ENCODE data around the gene SPATA46.

DNA sequence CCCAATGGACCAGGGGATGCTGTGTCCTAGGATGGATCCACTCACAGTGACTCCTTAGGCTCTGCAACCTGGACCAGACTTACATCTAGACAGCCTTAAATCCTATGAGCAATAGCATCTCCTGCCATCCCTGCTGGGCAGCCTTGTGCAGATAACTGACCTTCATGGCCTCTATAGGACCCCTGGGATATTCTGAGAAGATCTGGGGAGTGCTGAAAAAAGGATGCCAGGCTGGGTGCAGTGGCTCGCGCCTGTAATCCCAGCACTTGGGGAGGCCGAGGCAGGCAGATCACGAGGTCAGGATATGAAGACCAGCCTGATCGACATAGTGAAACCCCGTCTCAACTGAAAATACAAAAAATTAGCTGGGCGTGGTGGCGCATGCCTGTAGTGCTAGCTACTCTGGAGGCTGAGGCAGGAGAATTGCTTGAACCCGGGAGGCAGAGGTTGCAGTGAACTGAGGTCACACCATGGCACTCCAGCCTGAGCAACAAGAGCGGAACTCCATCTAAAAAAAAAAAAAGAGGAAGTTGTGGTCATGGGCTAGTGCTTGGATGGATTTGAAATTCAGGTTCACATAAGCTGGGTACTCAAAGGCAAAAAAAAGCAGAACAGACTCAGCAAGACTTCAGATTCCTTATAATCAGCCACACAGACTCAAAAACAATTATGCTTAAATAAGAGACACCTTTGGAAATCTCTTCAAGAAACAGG lies 46.2 kb upstream of the SPATA46 start:
- TF ChIP-seq, protein P1, sequence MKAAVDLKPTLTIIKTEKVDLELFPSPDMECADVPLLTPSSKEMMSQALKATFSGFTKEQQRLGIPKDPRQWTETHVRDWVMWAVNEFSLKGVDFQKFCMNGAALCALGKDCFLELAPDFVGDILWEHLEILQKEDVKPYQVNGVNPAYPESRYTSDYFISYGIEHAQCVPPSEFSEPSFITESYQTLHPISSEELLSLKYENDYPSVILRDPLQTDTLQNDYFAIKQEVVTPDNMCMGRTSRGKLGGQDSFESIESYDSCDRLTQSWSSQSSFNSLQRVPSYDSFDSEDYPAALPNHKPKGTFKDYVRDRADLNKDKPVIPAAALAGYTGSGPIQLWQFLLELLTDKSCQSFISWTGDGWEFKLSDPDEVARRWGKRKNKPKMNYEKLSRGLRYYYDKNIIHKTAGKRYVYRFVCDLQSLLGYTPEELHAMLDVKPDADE (IDR thresholded peaks at IDR 0.05) = no peak
- TF ChIP-seq POLR2AphosphoS5 (IDR thresholded peaks at IDR 0.05; ENCODE audit: low read depth) = no peak
- TF ChIP-seq JUNB (IDR thresholded peaks at IDR 0.05; ENCODE audit: unreplicated experiment) = no peak
- TF ChIP-seq, protein P2, sequence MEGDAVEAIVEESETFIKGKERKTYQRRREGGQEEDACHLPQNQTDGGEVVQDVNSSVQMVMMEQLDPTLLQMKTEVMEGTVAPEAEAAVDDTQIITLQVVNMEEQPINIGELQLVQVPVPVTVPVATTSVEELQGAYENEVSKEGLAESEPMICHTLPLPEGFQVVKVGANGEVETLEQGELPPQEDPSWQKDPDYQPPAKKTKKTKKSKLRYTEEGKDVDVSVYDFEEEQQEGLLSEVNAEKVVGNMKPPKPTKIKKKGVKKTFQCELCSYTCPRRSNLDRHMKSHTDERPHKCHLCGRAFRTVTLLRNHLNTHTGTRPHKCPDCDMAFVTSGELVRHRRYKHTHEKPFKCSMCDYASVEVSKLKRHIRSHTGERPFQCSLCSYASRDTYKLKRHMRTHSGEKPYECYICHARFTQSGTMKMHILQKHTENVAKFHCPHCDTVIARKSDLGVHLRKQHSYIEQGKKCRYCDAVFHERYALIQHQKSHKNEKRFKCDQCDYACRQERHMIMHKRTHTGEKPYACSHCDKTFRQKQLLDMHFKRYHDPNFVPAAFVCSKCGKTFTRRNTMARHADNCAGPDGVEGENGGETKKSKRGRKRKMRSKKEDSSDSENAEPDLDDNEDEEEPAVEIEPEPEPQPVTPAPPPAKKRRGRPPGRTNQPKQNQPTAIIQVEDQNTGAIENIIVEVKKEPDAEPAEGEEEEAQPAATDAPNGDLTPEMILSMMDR (conservative IDR thresholded peaks at IDR 0.05; ENCODE audit: low read depth in 2 of 2) = no peak
- TF ChIP-seq, protein P3, sequence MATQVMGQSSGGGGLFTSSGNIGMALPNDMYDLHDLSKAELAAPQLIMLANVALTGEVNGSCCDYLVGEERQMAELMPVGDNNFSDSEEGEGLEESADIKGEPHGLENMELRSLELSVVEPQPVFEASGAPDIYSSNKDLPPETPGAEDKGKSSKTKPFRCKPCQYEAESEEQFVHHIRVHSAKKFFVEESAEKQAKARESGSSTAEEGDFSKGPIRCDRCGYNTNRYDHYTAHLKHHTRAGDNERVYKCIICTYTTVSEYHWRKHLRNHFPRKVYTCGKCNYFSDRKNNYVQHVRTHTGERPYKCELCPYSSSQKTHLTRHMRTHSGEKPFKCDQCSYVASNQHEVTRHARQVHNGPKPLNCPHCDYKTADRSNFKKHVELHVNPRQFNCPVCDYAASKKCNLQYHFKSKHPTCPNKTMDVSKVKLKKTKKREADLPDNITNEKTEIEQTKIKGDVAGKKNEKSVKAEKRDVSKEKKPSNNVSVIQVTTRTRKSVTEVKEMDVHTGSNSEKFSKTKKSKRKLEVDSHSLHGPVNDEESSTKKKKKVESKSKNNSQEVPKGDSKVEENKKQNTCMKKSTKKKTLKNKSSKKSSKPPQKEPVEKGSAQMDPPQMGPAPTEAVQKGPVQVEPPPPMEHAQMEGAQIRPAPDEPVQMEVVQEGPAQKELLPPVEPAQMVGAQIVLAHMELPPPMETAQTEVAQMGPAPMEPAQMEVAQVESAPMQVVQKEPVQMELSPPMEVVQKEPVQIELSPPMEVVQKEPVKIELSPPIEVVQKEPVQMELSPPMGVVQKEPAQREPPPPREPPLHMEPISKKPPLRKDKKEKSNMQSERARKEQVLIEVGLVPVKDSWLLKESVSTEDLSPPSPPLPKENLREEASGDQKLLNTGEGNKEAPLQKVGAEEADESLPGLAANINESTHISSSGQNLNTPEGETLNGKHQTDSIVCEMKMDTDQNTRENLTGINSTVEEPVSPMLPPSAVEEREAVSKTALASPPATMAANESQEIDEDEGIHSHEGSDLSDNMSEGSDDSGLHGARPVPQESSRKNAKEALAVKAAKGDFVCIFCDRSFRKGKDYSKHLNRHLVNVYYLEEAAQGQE (IDR thresholded peaks at IDR 0.05; ENCODE audit: unreplicated experiment) = no peak
